ENCODE data around the gene TRIML1. TPM values are rescaled to one million over a fixed set of nuclear protein-coding genes. Genes with fewer than 3 reads are reported as not detected.

TRIML1 gene
- total and polyA plus RNA-seq, 4 donors, result not detected

- no peak overlapping the region for H3K4me3 ChIP-seq (ENCODE audit: low read length in 2 of 2)
- intact Hi-C loops (cut with DNase I), result no loop called here
- H3K36me3 ChIP-seq (ENCODE audit: control insufficient read depth in 1 of 2, insufficient read depth in 2 of 2, low read length in 1 of 2), result no peaks in the 10 kb centered on the region
- 88 to 94% methylated on average over 9 of the region's 9 CpGs for WGBS, 2 donors
- H3K27me3 ChIP-seq (ENCODE audit: control insufficient read depth in 1 of 2, insufficient read depth in 2 of 2, low read length in 1 of 2), result no peaks in the 10 kb centered on the region
- H3K9me3 ChIP-seq (ENCODE audit: control insufficient read depth, low read length), result no peaks in the 10 kb centered on the region
- no peaks in the 10 kb centered on the region for H3K4me1 ChIP-seq (ENCODE audit: control insufficient read depth in 1 of 2, insufficient read depth in 2 of 2, low read length in 2 of 2)
- H3K27ac ChIP-seq (ENCODE audit: low read depth in 1 of 2, low read length in 2 of 2), result no peak overlapping the region
- no peak for DNase-seq
- no peak for ATAC-seq (ENCODE audit: low FRiP score)
Observed at GRCh38 chr4:188113156-188113555, 26.1 kb upstream of the TRIML1 start.

- Histone ChIP-seq H3K27ac (ENCODE audit: low read depth in 1 of 2, low read length in 2 of 2) (no peak overlapping the region), H3K9me3 (ENCODE audit: control insufficient read depth, low read length) (no peaks in the 10 kb centered on the region), H3K4me1 (ENCODE audit: control insufficient read depth in 1 of 2, insufficient read depth in 2 of 2, low read length in 2 of 2) (no peaks in the 10 kb centered on the region), H3K27me3 (ENCODE audit: control insufficient read depth in 1 of 2, insufficient read depth in 2 of 2, low read length in 1 of 2) (no peaks in the 10 kb centered on the region), H3K4me3 (ENCODE audit: low read length in 2 of 2) (no peak overlapping the region), H3K36me3 (ENCODE audit: control insufficient read depth in 1 of 2, insufficient read depth in 2 of 2, low read length in 1 of 2) (no peaks in the 10 kb centered on the region)
- intact Hi-C loops (cut with DNase I), result no loop called here
- DNase-seq (no peak), ATAC-seq (ENCODE audit: low FRiP score) (no peak)
- 81 to 82% methylated on average over 16 of the region's 16 CpGs for WGBS, 2 donors
Observed at GRCh38 chr4:188117631-188118324, 21.5 kb upstream of the TRIML1 start.

GRCh38 chr4:188121530-188121929 is 17.7 kb upstream of the TRIML1 start:
- no peaks in the 10 kb centered on the region for H3K9me3 ChIP-seq (ENCODE audit: control insufficient read depth, low read length)
- no peak overlapping the region for H3K4me3 ChIP-seq (ENCODE audit: low read length in 2 of 2)
- no peaks in the 10 kb centered on the region for H3K4me1 ChIP-seq (ENCODE audit: control insufficient read depth in 1 of 2, insufficient read depth in 2 of 2, low read length in 2 of 2)
- intact Hi-C loops (cut with DNase I), result loop anchor here in 1 of 2 donors (10.0 kb wide), 1 partner anchor 233 kb away; no protein-coding TSS in a partner anchor
- WGBS, 2 donors, result 78 to 79% methylated on average over 13 of the region's 13 CpGs
- DNase-seq (no peak), ATAC-seq (ENCODE audit: low FRiP score) (no peak)
- H3K36me3 ChIP-seq (ENCODE audit: control insufficient read depth in 1 of 2, insufficient read depth in 2 of 2, low read length in 1 of 2), result no peaks in the 10 kb centered on the region
- no peak overlapping the region for H3K27ac ChIP-seq (ENCODE audit: low read depth in 1 of 2, low read length in 2 of 2)
- no peaks in the 10 kb centered on the region for H3K27me3 ChIP-seq (ENCODE audit: control insufficient read depth in 1 of 2, insufficient read depth in 2 of 2, low read length in 1 of 2)

- no peak overlapping the region for H3K4me3 ChIP-seq (ENCODE audit: low read length in 2 of 2)
Observed at GRCh38 chr4:188127214-188127874, 11.9 kb upstream of the TRIML1 start.

GRCh38 chr4:188130355-188130754 is 8.9 kb upstream of the TRIML1 start:
- Histone ChIP-seq H3K36me3 (ENCODE audit: control insufficient read depth in 1 of 2, insufficient read depth in 2 of 2, low read length in 1 of 2) (no peaks in the 10 kb centered on the region), H3K27me3 (ENCODE audit: control insufficient read depth in 1 of 2, insufficient read depth in 2 of 2, low read length in 1 of 2) (no peaks in the 10 kb centered on the region), H3K27ac (ENCODE audit: low read depth in 1 of 2, low read length in 2 of 2) (no peak overlapping the region), H3K4me1 (ENCODE audit: control insufficient read depth in 1 of 2, insufficient read depth in 2 of 2, low read length in 2 of 2) (no peaks in the 10 kb centered on the region), H3K4me3 (ENCODE audit: low read length in 2 of 2) (no peak overlapping the region), H3K9me3 (ENCODE audit: control insufficient read depth, low read length) (no peaks in the 10 kb centered on the region)
- WGBS, 2 donors, result 89% methylated on average over 4 of the region's 4 CpGs
- ATAC-seq (ENCODE audit: low FRiP score) (no peak), DNase-seq (no peak)
- intact Hi-C loops (cut with DNase I), result no loop called here

More at GRCh38 chr4:188127214-188127874, 11.9 kb upstream of the TRIML1 start:
- H3K27me3 ChIP-seq (ENCODE audit: control insufficient read depth in 1 of 2, insufficient read depth in 2 of 2, low read length in 1 of 2), result no peaks in the 10 kb centered on the region
- no peaks in the 10 kb centered on the region for H3K36me3 ChIP-seq (ENCODE audit: control insufficient read depth in 1 of 2, insufficient read depth in 2 of 2, low read length in 1 of 2)
- WGBS, 2 donors, result 41 to 51% methylated on average over 5 of the region's 5 CpGs
- no peak overlapping the region for H3K27ac ChIP-seq (ENCODE audit: low read depth in 1 of 2, low read length in 2 of 2)
- ATAC-seq (ENCODE audit: low FRiP score) (no peak), DNase-seq (no peak)
- H3K9me3 ChIP-seq (ENCODE audit: control insufficient read depth, low read length), result no peaks in the 10 kb centered on the region
- no peaks in the 10 kb centered on the region for H3K4me1 ChIP-seq (ENCODE audit: control insufficient read depth in 1 of 2, insufficient read depth in 2 of 2, low read length in 2 of 2)
- intact Hi-C loops (cut with DNase I), result loop anchor here in 1 of 2 donors (10.0 kb wide), 1 partner anchor 227 kb away; no protein-coding TSS in a partner anchor

- intact Hi-C loops (cut with DNase I), result no loop called here
- ATAC-seq (ENCODE audit: low FRiP score) (no peak), DNase-seq (no peak)
- H3K4me3 ChIP-seq (ENCODE audit: low read length in 2 of 2), result no peak overlapping the region
- WGBS, 2 donors, result 78 to 97% methylated on average over 5 of the region's 5 CpGs
- no peak overlapping the region for H3K27ac ChIP-seq (ENCODE audit: low read depth in 1 of 2, low read length in 2 of 2)
- H3K9me3 ChIP-seq (ENCODE audit: control insufficient read depth, low read length), result no peaks in the 10 kb centered on the region
- H3K27me3 ChIP-seq (ENCODE audit: control insufficient read depth in 1 of 2, insufficient read depth in 2 of 2, low read length in 1 of 2), result no peaks in the 10 kb centered on the region
- H3K4me1 ChIP-seq (ENCODE audit: control insufficient read depth in 1 of 2, insufficient read depth in 2 of 2, low read length in 2 of 2), result no peaks in the 10 kb centered on the region
- no peaks in the 10 kb centered on the region for H3K36me3 ChIP-seq (ENCODE audit: control insufficient read depth in 1 of 2, insufficient read depth in 2 of 2, low read length in 1 of 2)
Observed at GRCh38 chr4:188132232-188132631, 7.0 kb upstream of the TRIML1 start.

- WGBS, 2 donors, result 60 to 70% methylated on average over 10 of the region's 10 CpGs
- Histone ChIP-seq H3K4me3 (ENCODE audit: low read length in 2 of 2) (no peak overlapping the region), H3K27me3 (ENCODE audit: control insufficient read depth in 1 of 2, insufficient read depth in 2 of 2, low read length in 1 of 2) (no peaks in the 10 kb centered on the region), H3K4me1 (ENCODE audit: control insufficient read depth in 1 of 2, insufficient read depth in 2 of 2, low read length in 2 of 2) (no peaks in the 10 kb centered on the region), H3K9me3 (ENCODE audit: control insufficient read depth, low read length) (no peaks in the 10 kb centered on the region), H3K36me3 (ENCODE audit: control insufficient read depth in 1 of 2, insufficient read depth in 2 of 2, low read length in 1 of 2) (no peaks in the 10 kb centered on the region), H3K27ac (ENCODE audit: low read depth in 1 of 2, low read length in 2 of 2) (no peak overlapping the region)
- ATAC-seq (ENCODE audit: low FRiP score), result no peak
- intact Hi-C loops (cut with DNase I), result no loop called here
- no peak for DNase-seq
Observed at GRCh38 chr4:188138227-188138626, 1.0 kb upstream of the TRIML1 start.

- Histone ChIP-seq H3K27ac (ENCODE audit: low read depth in 1 of 2, low read length in 2 of 2) (no peak overlapping the region), H3K27me3 (ENCODE audit: control insufficient read depth in 1 of 2, insufficient read depth in 2 of 2, low read length in 1 of 2) (no peaks in the 10 kb centered on the region), H3K4me3 (ENCODE audit: low read length in 2 of 2) (no peak overlapping the region), H3K9me3 (ENCODE audit: control insufficient read depth, low read length) (no peaks in the 10 kb centered on the region), H3K36me3 (ENCODE audit: control insufficient read depth in 1 of 2, insufficient read depth in 2 of 2, low read length in 1 of 2) (no peaks in the 10 kb centered on the region), H3K4me1 (ENCODE audit: control insufficient read depth in 1 of 2, insufficient read depth in 2 of 2, low read length in 2 of 2) (no peaks in the 10 kb centered on the region)
- intact Hi-C loops (cut with DNase I), result no loop called here
- no peak for DNase-seq
- ATAC-seq (ENCODE audit: low FRiP score), result no peak
- 96% methylated on average over 18 to 19 of the region's 19 CpGs for WGBS, 2 donors
Observed at GRCh38 chr4:188139671-188140070, 430 bp downstream of the TRIML1 start.

- Histone ChIP-seq H3K27me3 (ENCODE audit: control insufficient read depth in 1 of 2, insufficient read depth in 2 of 2, low read length in 1 of 2) (no peaks in the 10 kb centered on the region), H3K36me3 (ENCODE audit: control insufficient read depth in 1 of 2, insufficient read depth in 2 of 2, low read length in 1 of 2) (no peaks in the 10 kb centered on the region), H3K4me1 (ENCODE audit: control insufficient read depth in 1 of 2, insufficient read depth in 2 of 2, low read length in 2 of 2) (no peaks in the 10 kb centered on the region), H3K27ac (ENCODE audit: low read depth in 1 of 2, low read length in 2 of 2) (no peak overlapping the region), H3K9me3 (ENCODE audit: control insufficient read depth, low read length) (no peaks in the 10 kb centered on the region), H3K4me3 (ENCODE audit: low read length in 2 of 2) (no peak overlapping the region)
- intact Hi-C loops (cut with DNase I), result no loop called here
- DNase-seq (no peak), ATAC-seq (ENCODE audit: low FRiP score) (no peak)
- WGBS, 2 donors, result 41 to 51% methylated on average over 11 of the region's 11 CpGs
Observed at GRCh38 chr4:188143731-188144130, 4.5 kb downstream of the TRIML1 start.

Data from aorta (tissue), 5 donors.